Measurements from ENCODE around the gene TOMM20L.

- no peak for TF ChIP-seq YY1 (IDR thresholded peaks at IDR 0.05; ENCODE audit: low read depth)
- TF ChIP-seq MAX (IDR thresholded peaks at IDR 0.05), result no peak
- no peak for TF ChIP-seq FOXM1 (IDR thresholded peaks at IDR 0.05; ENCODE audit: borderline replicate concordance, low read depth)
- TF ChIP-seq EP300 (IDR thresholded peaks at IDR 0.05; ENCODE audit: borderline replicate concordance), result no peak
- TF ChIP-seq CEBPB (IDR thresholded peaks at IDR 0.05), result no peak
- TF ChIP-seq TAF1 (IDR thresholded peaks at IDR 0.05; ENCODE audit: low read depth), result no peak
- TF ChIP-seq TCF12 (IDR thresholded peaks at IDR 0.05; ENCODE audit: low read depth), result no peak
- TF ChIP-seq RAD21 (IDR thresholded peaks at IDR 0.05; ENCODE audit: low read depth), result no peak
- TF ChIP-seq REST (IDR thresholded peaks at IDR 0.05; ENCODE audit: low read depth), result no peak
These were observed 5.9 kb downstream of the TOMM20L start for GRCh38 chr14:58401587-58401986.
